GM12874 (cell line): ENCODE results near the gene SLC38A4.

Experiments
- TF ChIP-seq, protein P1 (sequence below): IDR thresholded peaks from 2 replicates; pipeline ENCODE4 v1.5.1; 2011; ENCODE audit warnings: low read depth, mild to moderate bottlenecking, control low read depth, low read length, moderate library complexity; ENCODE audit not compliant: insufficient read depth

Gene SLC38A4

DNA sequence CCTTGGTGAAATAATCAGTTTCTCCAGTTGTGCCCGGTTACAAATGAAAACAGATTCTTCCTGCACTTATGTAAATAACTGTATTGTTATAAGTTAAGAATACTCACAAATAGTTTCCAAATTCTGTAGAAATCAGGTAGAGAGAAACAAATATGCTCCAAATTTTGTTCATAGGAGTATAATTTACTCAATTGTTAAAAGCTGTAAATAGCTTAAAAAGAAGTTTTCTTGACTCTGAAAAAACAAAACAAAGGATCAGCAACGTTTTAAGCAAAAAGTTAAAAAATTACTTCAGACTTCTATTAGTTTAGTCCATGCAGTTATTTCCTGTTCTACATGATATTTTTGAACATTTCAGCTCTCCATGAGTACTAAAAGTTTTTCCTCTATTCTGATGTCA is 30.0 kb upstream of the SLC38A4 start:
- TF ChIP-seq, protein P1, sequence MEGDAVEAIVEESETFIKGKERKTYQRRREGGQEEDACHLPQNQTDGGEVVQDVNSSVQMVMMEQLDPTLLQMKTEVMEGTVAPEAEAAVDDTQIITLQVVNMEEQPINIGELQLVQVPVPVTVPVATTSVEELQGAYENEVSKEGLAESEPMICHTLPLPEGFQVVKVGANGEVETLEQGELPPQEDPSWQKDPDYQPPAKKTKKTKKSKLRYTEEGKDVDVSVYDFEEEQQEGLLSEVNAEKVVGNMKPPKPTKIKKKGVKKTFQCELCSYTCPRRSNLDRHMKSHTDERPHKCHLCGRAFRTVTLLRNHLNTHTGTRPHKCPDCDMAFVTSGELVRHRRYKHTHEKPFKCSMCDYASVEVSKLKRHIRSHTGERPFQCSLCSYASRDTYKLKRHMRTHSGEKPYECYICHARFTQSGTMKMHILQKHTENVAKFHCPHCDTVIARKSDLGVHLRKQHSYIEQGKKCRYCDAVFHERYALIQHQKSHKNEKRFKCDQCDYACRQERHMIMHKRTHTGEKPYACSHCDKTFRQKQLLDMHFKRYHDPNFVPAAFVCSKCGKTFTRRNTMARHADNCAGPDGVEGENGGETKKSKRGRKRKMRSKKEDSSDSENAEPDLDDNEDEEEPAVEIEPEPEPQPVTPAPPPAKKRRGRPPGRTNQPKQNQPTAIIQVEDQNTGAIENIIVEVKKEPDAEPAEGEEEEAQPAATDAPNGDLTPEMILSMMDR = no peak

DNA sequence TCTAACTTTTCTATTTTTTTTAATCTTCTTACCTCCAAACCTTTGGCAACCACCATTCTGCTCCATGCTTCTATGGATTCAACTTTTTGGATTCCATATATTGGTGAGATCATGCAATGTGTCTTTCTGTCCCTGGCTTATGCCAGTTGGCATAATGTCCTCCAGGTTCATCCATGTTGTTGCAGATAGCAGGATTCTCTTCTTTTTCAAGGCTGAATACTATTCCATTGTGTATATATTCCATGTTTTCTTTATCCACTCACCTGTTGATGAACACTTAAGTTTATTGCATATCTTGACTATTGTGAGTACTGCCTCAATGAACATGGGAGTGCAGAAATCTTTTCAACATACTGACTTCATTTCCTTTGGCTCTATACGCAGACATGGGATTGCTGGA is 21.2 kb upstream of the SLC38A4 start:
- TF ChIP-seq, protein P1 = no peak

GRCh38 chr12:46843811-46844210 is 18.0 kb upstream of the SLC38A4 start:
- TF ChIP-seq, protein P1 = no peak

GRCh38 chr12:46841891-46842290 is 16.1 kb upstream of the SLC38A4 start:
- TF ChIP-seq, protein P1 = no peak

DNA sequence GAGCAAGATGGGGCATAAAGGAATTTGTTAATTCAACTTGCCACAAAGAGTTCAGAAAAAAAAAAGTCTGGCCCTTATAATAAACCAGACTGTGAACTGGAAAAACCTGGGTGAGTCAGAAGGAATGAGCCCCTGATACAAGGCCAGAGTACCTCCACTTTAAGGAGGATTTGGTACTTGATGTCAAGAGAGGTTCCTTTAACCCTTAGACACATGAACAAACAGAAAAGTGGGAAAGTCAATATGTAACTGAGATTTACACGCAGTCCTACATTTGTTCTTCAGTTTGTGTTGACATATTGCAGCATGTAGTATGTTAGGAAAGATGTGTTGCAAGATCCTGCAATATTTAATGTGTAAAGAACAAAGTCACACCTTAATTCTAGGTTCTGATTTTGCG is 14.2 kb upstream of the SLC38A4 start:
- TF ChIP-seq, protein P1 = no peak

GRCh38 chr12:46839232-46839631 is 13.4 kb upstream of the SLC38A4 start:
- TF ChIP-seq, protein P1 = no peak

DNA sequence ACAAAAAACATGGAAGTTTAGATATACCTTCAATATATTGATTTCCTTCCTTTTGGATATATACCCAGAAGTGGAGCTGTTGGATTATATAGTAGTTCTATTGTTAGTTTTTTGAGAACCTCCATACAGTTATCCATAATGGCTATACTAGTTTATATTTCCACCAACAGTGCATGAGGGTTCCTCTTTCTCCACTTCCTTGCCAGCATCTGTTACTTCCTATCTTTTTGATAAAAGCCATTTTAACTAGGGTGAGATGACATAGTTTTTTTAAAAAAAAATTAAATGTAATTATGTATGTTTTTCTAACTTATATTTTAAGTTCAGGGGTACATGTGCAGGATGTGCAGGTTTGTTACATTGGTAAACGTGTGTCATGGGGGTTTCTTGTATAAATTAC is 10.0 kb upstream of the SLC38A4 start:
- TF ChIP-seq, protein P1 = no peak
